ENCODE measurements around the gene CCDC51. TPM values are rescaled to one million over a fixed set of nuclear protein-coding genes. Genes with fewer than 3 reads are reported as not detected.

Gene CCDC51
- total and polyA plus RNA-seq, 4 donors = 6.6 to 14.4 (median 11.1) TPM

DNA sequence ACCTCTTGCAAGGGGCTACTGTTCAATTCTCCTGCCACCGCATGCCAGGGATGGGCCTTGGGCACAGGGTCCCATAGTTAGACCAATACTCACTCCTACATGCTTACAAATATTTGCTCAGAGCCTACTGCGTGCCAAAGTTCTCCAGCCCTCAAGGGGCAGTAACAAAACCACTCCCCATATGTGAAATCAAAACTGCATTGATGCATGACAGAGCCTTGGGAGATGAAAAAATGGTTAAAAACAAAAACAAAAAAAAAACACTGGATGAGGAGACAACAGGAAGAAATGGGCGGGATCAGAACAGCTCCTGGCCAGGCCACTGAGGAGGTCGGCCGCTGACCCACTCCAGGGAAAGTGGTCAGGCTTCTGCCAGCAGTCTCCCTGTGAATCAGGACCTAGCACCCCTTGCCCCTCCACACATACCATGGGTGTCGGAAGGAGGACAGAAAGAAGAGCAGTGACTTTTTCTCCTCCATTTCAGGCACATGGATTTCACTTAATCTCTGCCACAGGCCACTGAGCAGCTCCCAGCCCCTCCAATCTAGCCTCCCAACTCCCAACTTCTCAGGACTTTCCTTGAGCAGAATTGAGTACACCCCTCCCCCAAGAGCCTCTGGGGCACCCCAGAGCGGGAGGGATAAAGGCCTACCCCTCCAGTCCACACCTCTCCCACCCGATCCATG is 12.8 kb downstream of the CCDC51 start:
- Histone ChIP-seq H3K27me3 (ENCODE audit: control insufficient read depth in 3 of 3, insufficient read depth in 3 of 3, low read length in 2 of 3) (no peaks in the 10 kb centered on the region), H3K36me3 (ENCODE audit: control insufficient read depth in 4 of 4, insufficient read depth in 4 of 4, low read length in 4 of 4) (peaks cover 0 to 9% (median 2%) of the 10 kb centered on the region in 4 donors), H3K27ac (ENCODE audit: low read depth in 1 of 2, low read length in 1 of 2) (peak overlapping the region; percentile 44 to 47), H3K9me3 (ENCODE audit: control insufficient read depth in 4 of 4, insufficient read depth in 3 of 4, low read length in 3 of 4) (no peaks in the 10 kb centered on the region), H3K4me3 (no peak overlapping the region), H3K4me1 (ENCODE audit: control insufficient read depth in 5 of 5, insufficient read depth in 5 of 5, low read length in 5 of 5) (peaks cover 0 to 49% (median 24%) of the 10 kb centered on the region in 5 donors), H3K9ac (ENCODE audit: insufficient read depth in 1 of 2, low read length in 2 of 2) (no peak overlapping the region)
- 56 to 80% methylated on average over 8 of the region's 8 CpGs for WGBS, 2 donors
- no peak for DNase-seq
- TF ChIP-seq, protein P1, sequence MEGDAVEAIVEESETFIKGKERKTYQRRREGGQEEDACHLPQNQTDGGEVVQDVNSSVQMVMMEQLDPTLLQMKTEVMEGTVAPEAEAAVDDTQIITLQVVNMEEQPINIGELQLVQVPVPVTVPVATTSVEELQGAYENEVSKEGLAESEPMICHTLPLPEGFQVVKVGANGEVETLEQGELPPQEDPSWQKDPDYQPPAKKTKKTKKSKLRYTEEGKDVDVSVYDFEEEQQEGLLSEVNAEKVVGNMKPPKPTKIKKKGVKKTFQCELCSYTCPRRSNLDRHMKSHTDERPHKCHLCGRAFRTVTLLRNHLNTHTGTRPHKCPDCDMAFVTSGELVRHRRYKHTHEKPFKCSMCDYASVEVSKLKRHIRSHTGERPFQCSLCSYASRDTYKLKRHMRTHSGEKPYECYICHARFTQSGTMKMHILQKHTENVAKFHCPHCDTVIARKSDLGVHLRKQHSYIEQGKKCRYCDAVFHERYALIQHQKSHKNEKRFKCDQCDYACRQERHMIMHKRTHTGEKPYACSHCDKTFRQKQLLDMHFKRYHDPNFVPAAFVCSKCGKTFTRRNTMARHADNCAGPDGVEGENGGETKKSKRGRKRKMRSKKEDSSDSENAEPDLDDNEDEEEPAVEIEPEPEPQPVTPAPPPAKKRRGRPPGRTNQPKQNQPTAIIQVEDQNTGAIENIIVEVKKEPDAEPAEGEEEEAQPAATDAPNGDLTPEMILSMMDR (IDR thresholded peaks at IDR 0.05; ENCODE audit: control extremely low read depth, extremely low read depth) = no peak
- ATAC-seq (ENCODE audit: insufficient read depth, low FRiP score) = no peak

DNA sequence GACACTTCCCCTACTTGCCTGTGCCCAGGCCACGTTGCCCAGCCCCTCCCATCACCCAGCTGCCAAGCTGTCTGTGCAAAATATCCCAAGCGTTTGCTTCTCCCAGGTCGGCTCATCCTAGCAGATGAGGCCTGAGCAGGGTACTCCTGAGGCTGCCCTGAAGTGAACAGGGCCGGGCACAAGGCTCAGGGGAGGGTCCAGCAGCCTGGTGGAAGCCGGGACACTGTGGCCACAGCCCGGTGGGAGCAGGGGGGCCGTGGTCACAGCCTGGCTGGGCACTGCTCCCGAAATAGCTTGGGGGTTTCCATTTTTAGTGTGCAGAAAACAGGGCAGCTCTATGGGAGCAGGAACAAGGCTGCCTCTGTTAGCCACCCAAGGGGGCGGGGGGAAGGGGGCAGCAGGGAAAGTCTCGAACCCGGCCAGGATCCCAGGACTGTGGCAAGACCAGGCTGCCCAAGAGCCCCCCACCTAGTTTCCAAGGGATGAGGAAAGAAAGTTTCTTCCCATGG is 13.5 kb downstream of the CCDC51 start:
- Histone ChIP-seq H3K4me3 (no peak overlapping the region), H3K36me3 (ENCODE audit: control insufficient read depth in 4 of 4, insufficient read depth in 4 of 4, low read length in 4 of 4) (peaks cover 0 to 9% (median 2%) of the 10 kb centered on the region in 4 donors), H3K27me3 (ENCODE audit: control insufficient read depth in 3 of 3, insufficient read depth in 3 of 3, low read length in 2 of 3) (no peaks in the 10 kb centered on the region), H3K27ac (ENCODE audit: low read depth in 1 of 2, low read length in 1 of 2) (peak overlapping the region; percentile 44 to 47), H3K9me3 (ENCODE audit: control insufficient read depth in 4 of 4, insufficient read depth in 3 of 4, low read length in 3 of 4) (no peaks in the 10 kb centered on the region), H3K4me1 (ENCODE audit: control insufficient read depth in 5 of 5, insufficient read depth in 5 of 5, low read length in 5 of 5) (peaks cover 0 to 49% (median 24%) of the 10 kb centered on the region in 5 donors), H3K9ac (ENCODE audit: insufficient read depth in 1 of 2, low read length in 2 of 2) (peak overlapping the region in 1 of 2 donors; percentile 58)
- 58 to 62% methylated on average over 11 of the region's 11 CpGs for WGBS, 2 donors
- ATAC-seq (ENCODE audit: insufficient read depth, low FRiP score) (no peak), DNase-seq (no peak)
- TF ChIP-seq, protein P1 (IDR thresholded peaks at IDR 0.05; ENCODE audit: control extremely low read depth, extremely low read depth) = no peak

DNA sequence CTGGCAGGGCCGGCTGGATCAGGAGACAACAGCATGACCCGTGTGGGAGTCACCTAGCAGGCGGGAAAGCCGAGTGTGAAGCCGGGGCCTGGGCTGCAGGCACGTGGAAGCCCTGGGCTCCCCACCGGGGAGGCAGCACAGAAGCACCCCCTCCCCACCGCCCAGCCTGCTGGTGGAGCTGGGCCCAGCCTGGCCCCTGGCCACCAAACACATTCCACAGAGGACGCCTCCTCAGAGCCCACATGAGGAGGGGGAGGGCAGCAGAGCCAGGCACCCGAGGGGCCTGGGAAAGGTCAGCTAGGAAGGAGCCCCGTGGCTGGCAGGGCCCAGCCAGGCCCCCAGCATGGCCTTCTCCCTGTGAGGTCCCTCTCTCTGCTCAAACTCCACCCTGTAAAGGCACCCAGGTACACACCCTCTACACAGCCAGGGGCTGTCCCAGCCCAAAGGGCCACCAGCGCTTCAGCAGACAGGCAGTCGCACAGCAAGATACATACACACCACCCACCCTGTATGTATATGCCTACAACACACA is 14.6 kb downstream of the CCDC51 start:
- no peak overlapping the region for H3K4me3 ChIP-seq
- 58 to 85% methylated on average over 13 of the region's 13 CpGs for WGBS, 2 donors
- H3K4me1 ChIP-seq (ENCODE audit: control insufficient read depth in 5 of 5, insufficient read depth in 5 of 5, low read length in 5 of 5) = peaks cover 0 to 44% (median 24%) of the 10 kb centered on the region in 5 donors

More for the DNA sequence above, 14.6 kb downstream of the CCDC51 start:
- ATAC-seq (ENCODE audit: insufficient read depth, low FRiP score) = no peak
- peak; percentile 71 to 80 (median 80) for DNase-seq
- Histone ChIP-seq H3K9me3 (ENCODE audit: control insufficient read depth in 4 of 4, insufficient read depth in 3 of 4, low read length in 3 of 4) (no peaks in the 10 kb centered on the region), H3K27me3 (ENCODE audit: control insufficient read depth in 3 of 3, insufficient read depth in 3 of 3, low read length in 2 of 3) (no peaks in the 10 kb centered on the region), H3K36me3 (ENCODE audit: control insufficient read depth in 4 of 4, insufficient read depth in 4 of 4, low read length in 4 of 4) (peaks cover 0 to 18% (median 4%) of the 10 kb centered on the region in 4 donors), H3K27ac (ENCODE audit: low read depth in 1 of 2, low read length in 1 of 2) (peak overlapping the region; percentile 17 to 66), H3K9ac (ENCODE audit: insufficient read depth in 1 of 2, low read length in 2 of 2) (peak overlapping the region; percentile 37 to 58)
- TF ChIP-seq, protein P1 (IDR thresholded peaks at IDR 0.05; ENCODE audit: control extremely low read depth, extremely low read depth) = no peak

Data from lung (tissue), 12 donors.